SK-N-SH (cell line): ENCODE results near the gene DIS3L2. TPM values are rescaled to one million over a fixed set of nuclear protein-coding genes. Genes with fewer than 3 reads are reported as not detected.

Experiments used
- CTCF ChIA-PET: fragments of 300-600, 350-600 bp; formaldehyde crosslinking; extraction: SDS; loops from one replicate; lab custom pipeline; 2021; lab: Yijun Ruan, JAX
- POLR2A ChIA-PET: fragments of 350-600 bp; sonication (Branson Sonifier 250); formaldehyde crosslinking; extraction: SDS; loops from one replicate; lab custom pipeline; 2020; ENCODE audit warnings: antibody characterized with exemption, inconsistent platforms; lab: Yijun Ruan, JAX
- DNase-seq: peaks from one replicate; pipeline ENCODE4 v3.0.0; 2012
- H2AFZ ChIP-seq: fragments of 200-600 bp; sonication (generic); 2 replicates; pipeline ENCODE4 v1.8.1; 2016; ENCODE audit warnings: antibody characterized with exemption, mild to moderate bottlenecking, low read depth
- H3F3A ChIP-seq: fragments of 200-600 bp; sonication (generic); replicated peaks from 2 replicates; pipeline ENCODE3; 2016; ENCODE audit warnings: antibody characterized with exemption, mild to moderate bottlenecking; ENCODE audit not compliant: insufficient read depth
- H3K27ac ChIP-seq, 2 experiments: fragments of 200-500 bp in 1 of 2; fragments of 200-600 bp in 1 of 2; sonication (Bioruptor generic) in 1 of 2; sonication (generic), shearing (Covaris generic) in 1 of 2; 2 replicates each; pipeline versions ENCODE4 v1.5.1 to v1.6.1; 2014 to 2016; ENCODE audit warnings: low read depth in 2 of 2, inconsistent platforms in 1 of 2, low read length in 1 of 2, mild to moderate bottlenecking in 1 of 2, mixed read lengths in 1 of 2
- H3K27me3 ChIP-seq: fragments of 200-600 bp; sonication (generic), shearing (Covaris generic); 2 replicates; pipeline ENCODE4 v1.6.1; 2016; ENCODE audit warnings: mixed run types; ENCODE audit not compliant: insufficient read depth
- H3K36me3 ChIP-seq, 2 experiments: fragments of 200-500 bp in 1 of 2; fragments of 200-600 bp in 1 of 2; sonication (Bioruptor generic) in 1 of 2; sonication (generic) in 1 of 2; replicated peaks in 1 of 2; 2 replicates each; pipeline versions ENCODE3 to v1.5.1; 2014 to 2016; ENCODE audit warnings: low read length in 1 of 2, mild to moderate bottlenecking in 1 of 2; ENCODE audit not compliant: insufficient read depth in 2 of 2, control insufficient read depth in 1 of 2
- H3K4me1 ChIP-seq, 2 experiments: fragments of 200-500 bp in 1 of 2; fragments of 200-600 bp in 1 of 2; sonication (Bioruptor generic) in 1 of 2; sonication (generic), shearing (Covaris generic) in 1 of 2; 2 replicates each; pipeline versions ENCODE4 v1.5.1 to v1.6.1; 2014 to 2016; ENCODE audit warnings: low read depth in 1 of 2, low read length in 1 of 2, mixed run types in 1 of 2; ENCODE audit not compliant: insufficient read depth in 2 of 2, control insufficient read depth in 1 of 2
- H3K4me2 ChIP-seq: fragments of 200-600 bp; sonication (generic), shearing (Covaris generic); 2 replicates; pipeline ENCODE4 v1.6.1; 2017; ENCODE audit warnings: mixed run types
- H3K4me3 ChIP-seq, 2 experiments: fragments of 200-500 bp in 1 of 2; fragments of 200-600 bp in 1 of 2; sonication (Bioruptor generic) in 1 of 2; sonication (generic), shearing (Covaris generic) in 1 of 2; 2 replicates each; pipeline versions ENCODE4 v1.5.1 to v1.8.1; 2014 to 2016; ENCODE audit warnings: low read depth in 2 of 2, inconsistent platforms in 1 of 2, low read length in 1 of 2, mild to moderate bottlenecking in 1 of 2, mixed read lengths in 1 of 2, moderate library complexity in 1 of 2
- H3K79me2 ChIP-seq: fragments of 200-600 bp; sonication (generic); 2 replicates; pipeline ENCODE4 v1.8.1; 2017; ENCODE audit warnings: mild to moderate bottlenecking; ENCODE audit not compliant: insufficient read depth
- H3K9ac ChIP-seq: fragments of 200-600 bp; sonication (generic); 2 replicates; pipeline ENCODE4 v1.6.1; 2017; ENCODE audit warnings: mixed run types
- H3K9me2 ChIP-seq: fragments of 200-600 bp; sonication (generic); 2 replicates; pipeline ENCODE4 v1.6.1; 2017; ENCODE audit warnings: mixed run types
- H3K9me3 ChIP-seq: fragments of 200-600 bp; sonication (generic); 2 replicates; pipeline ENCODE4 v1.6.1; 2017; ENCODE audit warnings: mixed run types, mild to moderate bottlenecking, moderate library complexity
- H4K20me1 ChIP-seq: fragments of 200-600 bp; sonication (generic); 2 replicates; pipeline ENCODE4 v1.6.1; 2017; ENCODE audit warnings: mild to moderate bottlenecking, mixed run types; ENCODE audit not compliant: insufficient read depth
- CHD2 ChIP-seq: fragments of 150-350 bp; IDR thresholded peaks from 2 replicates; pipeline ENCODE4 v1.6.1; 2018; ENCODE audit warnings: low read length; ENCODE audit not compliant: partially characterized antibody
- ELF1 ChIP-seq: IDR thresholded peaks from 2 replicates; pipeline ENCODE4 v1.4.0; 2012
- EZH2phosphoT487 ChIP-seq: fragments of 200-600 bp; sonication (generic); IDR thresholded peaks from 2 replicates; pipeline ENCODE4 v1.6.1; 2017; ENCODE audit warnings: low read depth, mixed run types, mild to moderate bottlenecking, antibody characterized with exemption, moderate library complexity, borderline replicate concordance
- FOSL2 ChIP-seq: IDR thresholded peaks from 2 replicates; pipeline ENCODE4 v1.4.0; 2012; ENCODE audit warnings: low read depth, mild to moderate bottlenecking, moderate library complexity, borderline replicate concordance
- FOXM1 ChIP-seq: IDR thresholded peaks from 2 replicates; pipeline ENCODE4 v1.4.0; 2012; ENCODE audit warnings: low read depth, mild to moderate bottlenecking
- JUND ChIP-seq: IDR thresholded peaks from 2 replicates; pipeline ENCODE4 v1.4.0; 2012
- RAD21 ChIP-seq: IDR thresholded peaks from 2 replicates; pipeline ENCODE4 v1.6.1; 2012; ENCODE audit warnings: mild to moderate bottlenecking, low read length
- REST ChIP-seq: IDR thresholded peaks from 2 replicates; pipeline ENCODE4 v1.6.1; 2012; ENCODE audit warnings: mild to moderate bottlenecking, low read depth, low read length, moderate library complexity
- RXRA ChIP-seq: IDR thresholded peaks from 2 replicates; pipeline ENCODE4 v1.4.0; 2012; ENCODE audit warnings: low read depth, mild to moderate bottlenecking, borderline replicate concordance
- TAF1 ChIP-seq: IDR thresholded peaks from 2 replicates; pipeline ENCODE4 v1.6.1; 2012; ENCODE audit warnings: low read depth, mild to moderate bottlenecking, low read length, moderate library complexity, borderline replicate concordance
- WGBS: methylation state at CpG from one replicate; pipeline ENCODE4 v1.1.6; 2017; ENCODE audit warnings: low lambda C conversion rate; 5-methylcytosine and 5-hydroxymethylcytosine counted together
- polyA plus RNA-seq, 3 experiments: library from polyadenylated mRNA; depleted of rRNA; stranded (reverse); fragments of >200 nt; gene quantifications; 2 replicates each; pipeline ENCODE4 v1.2.3, GENCODE V29; 2012
- TF ChIP-seq, protein P1 (sequence below): IDR thresholded peaks from 2 replicates; pipeline ENCODE4 v1.4.0; 2012; ENCODE audit warnings: low read depth, borderline replicate concordance
- TF ChIP-seq, protein P2 (sequence below): IDR thresholded peaks from 2 replicates; pipeline ENCODE4 v1.4.0; 2012; ENCODE audit warnings: low read depth
- TF ChIP-seq, protein P3 (sequence below): IDR thresholded peaks from 2 replicates; pipeline ENCODE4; 2012

Gene DIS3L2
- polyA plus RNA-seq, 1 of the 3 experiments (the other 2 are of a cell fraction), result 17.9 TPM

GRCh38 chr2:231942180-231942579 is 19.3 kb upstream of the DIS3L2 start:
- no peak overlapping the region for H2AFZ ChIP-seq
- no peaks in the 10 kb centered on the region; the same call in 1 of the 2 replicates for H3K27me3 ChIP-seq
- no peaks in the 10 kb centered on the region for H3K9me2 ChIP-seq
- no peak overlapping the region for H3K4me2 ChIP-seq
- H3K27ac ChIP-seq, result no peak overlapping the region
- DNase-seq, result no peak
- H3K4me3 ChIP-seq, result no peak overlapping the region
- H3K4me1 ChIP-seq, result no peaks in the 10 kb centered on the region; a peak in 1 of 4 replicates
- no peaks in the 10 kb centered on the region for H3K36me3 ChIP-seq
- no peaks in the 10 kb centered on the region for H3K79me2 ChIP-seq
- ChIA-PET CTCF (interaction anchor here (1.3 to 1.7 kb wide), 2 partner anchors 17 to 385 kb away, joined by 4 to 5 read pairs; no protein-coding TSS in a partner anchor), POLR2A (no interaction called here)
- H3K9me3 ChIP-seq, result no peaks in the 10 kb centered on the region
- H3K9ac ChIP-seq, result no peak overlapping the region
- no peaks in the 10 kb centered on the region for H4K20me1 ChIP-seq
- no peaks in the 10 kb centered on the region for H3F3A ChIP-seq
- 65% methylated on average over 6 of the region's 6 CpGs for WGBS
- TF ChIP-seq RXRA (no peak), RAD21 (no peak), TAF1 (no peak), FOXM1 (no peak), REST (no peak), EZH2phosphoT487 (no peak), JUND (no peak), CHD2 (no peak), ELF1 (no peak), FOSL2 (no peak)
- TF ChIP-seq, protein P1, sequence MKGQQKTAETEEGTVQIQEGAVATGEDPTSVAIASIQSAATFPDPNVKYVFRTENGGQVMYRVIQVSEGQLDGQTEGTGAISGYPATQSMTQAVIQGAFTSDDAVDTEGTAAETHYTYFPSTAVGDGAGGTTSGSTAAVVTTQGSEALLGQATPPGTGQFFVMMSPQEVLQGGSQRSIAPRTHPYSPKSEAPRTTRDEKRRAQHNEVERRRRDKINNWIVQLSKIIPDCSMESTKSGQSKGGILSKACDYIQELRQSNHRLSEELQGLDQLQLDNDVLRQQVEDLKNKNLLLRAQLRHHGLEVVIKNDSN, result no peak
- TF ChIP-seq, protein P2, sequence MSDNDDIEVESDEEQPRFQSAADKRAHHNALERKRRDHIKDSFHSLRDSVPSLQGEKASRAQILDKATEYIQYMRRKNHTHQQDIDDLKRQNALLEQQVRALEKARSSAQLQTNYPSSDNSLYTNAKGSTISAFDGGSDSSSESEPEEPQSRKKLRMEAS, result no peak
- TF ChIP-seq, protein P3, sequence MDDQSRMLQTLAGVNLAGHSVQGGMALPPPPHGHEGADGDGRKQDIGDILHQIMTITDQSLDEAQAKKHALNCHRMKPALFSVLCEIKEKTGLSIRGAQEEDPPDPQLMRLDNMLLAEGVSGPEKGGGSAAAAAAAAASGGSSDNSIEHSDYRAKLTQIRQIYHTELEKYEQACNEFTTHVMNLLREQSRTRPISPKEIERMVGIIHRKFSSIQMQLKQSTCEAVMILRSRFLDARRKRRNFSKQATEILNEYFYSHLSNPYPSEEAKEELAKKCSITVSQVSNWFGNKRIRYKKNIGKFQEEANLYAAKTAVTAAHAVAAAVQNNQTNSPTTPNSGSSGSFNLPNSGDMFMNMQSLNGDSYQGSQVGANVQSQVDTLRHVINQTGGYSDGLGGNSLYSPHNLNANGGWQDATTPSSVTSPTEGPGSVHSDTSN, result no peak
- TF ChIP-seq, all 33 proteins: peak for 0
